Ascending aorta (tissue), 2 donors: Measurements from ENCODE around the gene MIAT. TPM values are rescaled to one million over a fixed set of nuclear protein-coding genes. Genes with fewer than 3 reads are reported as not detected.

Experiments
- DNase-seq, 2 donors: peaks; one replicate each; pipeline ENCODE4 v3.0.0-alpha.2; 2019; ENCODE audit warnings: low spot score in 2 of 2
- H3K27ac ChIP-seq, 2 donors: fragments of 200-600 bp; sonication (generic); one replicate each; pipeline ENCODE4 v1.5.1; 2016 to 2017; ENCODE audit warnings: mild to moderate bottlenecking in 1 of 2
- H3K27me3 ChIP-seq: fragments of 200-600 bp; sonication (generic); one replicate; pipeline ENCODE4 v1.5.1; 2017
- H3K36me3 ChIP-seq, 2 donors: fragments of 200-600 bp; sonication (generic); one replicate each; pipeline ENCODE4 v1.5.1; 2016
- H3K4me1 ChIP-seq, 2 donors: fragments of 200-600 bp; sonication (generic); one replicate each; pipeline ENCODE4 v1.5.1; 2016 to 2017; ENCODE audit warnings: mild to moderate bottlenecking in 1 of 2
- H3K4me3 ChIP-seq, 2 donors: fragments of 200-600 bp; sonication (generic); one replicate each; pipeline ENCODE4 v1.5.1; 2016 to 2017; ENCODE audit warnings: mild to moderate bottlenecking in 1 of 2
- H3K9me3 ChIP-seq, 2 donors: fragments of 200-600 bp; sonication (generic); one replicate each; pipeline ENCODE4 v1.5.1; 2016
- CTCF ChIP-seq, 3 experiments: fragments of 200-600 bp in 2 of 3; fragments of 450-650 bp in 1 of 3; sonication (generic) in 2 of 3; IDR thresholded peaks; one replicate each; pipeline ENCODE4 v1.5.1; 2016 to 2019; ENCODE audit warnings: antibody characterized with exemption in 3 of 3, mild to moderate bottlenecking in 1 of 3, moderate library complexity in 1 of 3
- intact Hi-C: fragments of 100-400 bp; cut with DNase I; formaldehyde crosslinking; loops from one replicate; pipeline ENCODE4 v1.15.1; 2023
- total RNA-seq: library from RNA; depleted of rRNA; stranded (reverse); fragments of >200 nt; gene quantifications from one replicate; pipeline ENCODE4 v1.1.0, GENCODE V29; 2016

Gene MIAT
- total RNA-seq, 1 donor from 2014 or later, result 0.53 TPM

DNA sequence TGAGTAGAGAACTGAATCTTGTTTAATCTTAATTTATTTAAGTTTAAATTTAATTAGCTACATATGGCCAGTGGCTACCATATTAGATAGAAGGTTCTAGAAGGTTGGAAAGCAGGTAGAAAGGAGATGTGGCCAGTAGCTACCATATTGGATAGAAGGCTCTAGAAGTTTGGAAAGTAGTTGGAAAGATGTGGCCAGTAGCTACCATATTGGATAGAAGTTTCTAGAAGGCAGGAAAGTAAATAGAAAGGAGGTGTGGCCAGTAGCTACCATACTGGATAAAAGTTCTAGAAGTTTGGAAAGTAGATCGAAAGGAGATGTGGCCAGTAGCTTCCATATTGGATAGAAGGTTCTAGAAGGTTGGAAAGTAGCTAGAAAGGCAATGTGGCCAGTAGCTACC, 33.4 kb upstream of the MIAT start:
- H3K4me1 ChIP-seq, result no peaks in the 10 kb centered on the region
- intact Hi-C loops, result no loop called here
- TF ChIP-seq CTCF (IDR thresholded peaks at IDR 0.05), result no peak

GRCh38 chr22:26624803-26625202, 32.6 kb upstream of the MIAT start:
- no peak for DNase-seq
- H3K4me1 ChIP-seq, result no peaks in the 10 kb centered on the region
- no peak overlapping the region for H3K27ac ChIP-seq
- intact Hi-C loops, result no loop called here
- no peak overlapping the region for H3K4me3 ChIP-seq
- no peaks in the 10 kb centered on the region for H3K27me3 ChIP-seq
- no peaks in the 10 kb centered on the region for H3K9me3 ChIP-seq
- no peak for TF ChIP-seq CTCF (IDR thresholded peaks at IDR 0.05)
- no peaks in the 10 kb centered on the region for H3K36me3 ChIP-seq

More for the DNA sequence above, 33.4 kb upstream of the MIAT start:
- Histone ChIP-seq H3K27me3 (no peaks in the 10 kb centered on the region), H3K9me3 (no peaks in the 10 kb centered on the region), H3K4me3 (no peak overlapping the region), H3K36me3 (no peaks in the 10 kb centered on the region), H3K27ac (no peak overlapping the region)
- no peak for DNase-seq

DNA sequence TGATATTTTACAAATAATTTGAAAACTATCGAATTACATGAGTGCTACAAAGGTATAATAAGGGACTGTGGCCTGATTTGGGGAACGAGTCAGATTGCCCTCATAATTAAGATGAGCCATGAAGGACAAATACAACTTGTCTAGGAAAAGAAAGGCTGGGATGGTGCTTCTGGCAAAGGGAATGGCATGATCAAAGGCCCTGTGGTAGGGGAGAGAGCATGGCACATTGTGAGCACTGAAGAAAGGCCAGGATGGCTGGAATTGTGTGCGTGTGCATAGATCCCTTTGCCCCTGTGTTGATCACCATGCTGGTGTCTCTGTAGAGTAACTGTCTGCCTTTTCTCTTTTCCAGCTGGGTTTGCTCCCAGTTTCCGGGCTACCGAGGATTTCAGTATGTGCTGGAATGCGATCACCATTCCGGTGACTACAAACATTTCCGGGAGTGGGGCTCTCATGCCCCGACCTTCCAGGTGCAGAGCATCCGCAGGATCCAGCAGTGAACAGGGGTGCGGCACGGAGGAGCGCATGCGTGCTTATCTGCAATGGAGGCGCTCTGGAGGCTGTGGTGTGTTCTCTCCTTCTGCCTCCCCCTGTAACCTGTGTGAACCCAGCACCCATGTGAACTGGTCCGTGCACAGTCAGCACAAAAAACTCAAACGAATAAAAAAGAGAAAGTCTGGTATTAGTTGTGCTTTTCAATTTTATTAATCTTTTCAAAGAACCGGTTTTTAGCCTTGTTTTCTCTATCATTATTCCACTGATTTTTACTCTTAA, 27.2 kb upstream of the MIAT start:
- intact Hi-C loops, result no loop called here
- TF ChIP-seq CTCF (IDR thresholded peaks at IDR 0.05), result no peak

DNA sequence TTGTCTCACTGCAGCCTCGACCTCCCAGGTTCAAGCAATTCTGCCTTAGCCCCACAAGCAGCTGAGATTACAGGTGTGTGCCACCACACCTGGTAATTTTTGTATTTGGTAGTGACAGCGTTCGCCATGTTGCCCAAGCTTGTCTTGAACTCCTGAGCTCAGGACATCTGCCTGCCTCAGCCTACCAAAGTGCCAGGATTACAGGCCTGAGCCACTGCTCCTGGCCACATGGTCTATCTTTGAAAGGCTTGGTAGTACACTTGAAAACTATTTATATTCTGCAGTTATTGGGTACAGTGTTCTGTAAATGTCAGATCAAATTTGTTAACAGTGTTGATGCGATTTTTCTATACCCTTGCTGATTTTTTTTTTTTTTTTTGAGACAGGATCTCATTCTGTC, 26.1 kb upstream of the MIAT start:
- DNase-seq, result no peak
- Histone ChIP-seq H3K4me3 (no peak overlapping the region), H3K36me3 (no peaks in the 10 kb centered on the region), H3K9me3 (no peaks in the 10 kb centered on the region), H3K27ac (no peak overlapping the region), H3K4me1 (no peaks in the 10 kb centered on the region), H3K27me3 (no peaks in the 10 kb centered on the region)
- intact Hi-C loops, result no loop called here
- TF ChIP-seq CTCF (IDR thresholded peaks at IDR 0.05), result no peak

More for the DNA sequence above, 27.2 kb upstream of the MIAT start:
- H3K27ac ChIP-seq, result no peak overlapping the region
- H3K36me3 ChIP-seq, result no peaks in the 10 kb centered on the region
- H3K4me3 ChIP-seq, result no peak overlapping the region
- H3K4me1 ChIP-seq, result no peaks in the 10 kb centered on the region
- no peak for DNase-seq
- no peaks in the 10 kb centered on the region for H3K9me3 ChIP-seq
- H3K27me3 ChIP-seq, result no peaks in the 10 kb centered on the region

- Histone ChIP-seq H3K27me3 (no peaks in the 10 kb centered on the region), H3K36me3 (no peaks in the 10 kb centered on the region), H3K27ac (no peak overlapping the region), H3K4me3 (no peak overlapping the region), H3K4me1 (no peaks in the 10 kb centered on the region), H3K9me3 (no peaks in the 10 kb centered on the region)
- TF ChIP-seq CTCF (IDR thresholded peaks at IDR 0.05), result no peak
- DNase-seq, result no peak
- intact Hi-C loops, result no loop called here
These were observed 24.8 kb upstream of the MIAT start for GRCh38 chr22:26632422-26633155.
